ENCODE data around the gene DOCK9.

DNA sequence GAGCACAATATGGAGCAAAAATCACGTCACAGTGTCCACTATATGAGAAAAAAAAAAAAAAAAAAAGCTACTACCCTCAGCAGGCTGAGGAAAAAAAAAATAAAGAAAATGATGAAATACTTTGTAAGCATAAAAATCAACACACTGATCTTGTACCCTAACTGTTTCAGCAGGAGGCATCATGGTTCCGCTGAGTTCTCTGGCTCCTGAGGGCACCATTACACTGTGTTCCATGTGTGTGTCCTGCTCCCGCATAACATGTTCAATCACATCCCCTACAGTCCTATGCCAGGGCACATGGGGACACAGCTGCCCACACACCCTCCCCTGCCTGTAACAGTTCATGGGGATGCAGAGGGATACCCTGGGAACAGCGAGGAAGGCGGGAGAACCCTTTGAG lies 33.5 kb downstream of the DOCK9 start:
- TF ChIP-seq, protein P1, sequence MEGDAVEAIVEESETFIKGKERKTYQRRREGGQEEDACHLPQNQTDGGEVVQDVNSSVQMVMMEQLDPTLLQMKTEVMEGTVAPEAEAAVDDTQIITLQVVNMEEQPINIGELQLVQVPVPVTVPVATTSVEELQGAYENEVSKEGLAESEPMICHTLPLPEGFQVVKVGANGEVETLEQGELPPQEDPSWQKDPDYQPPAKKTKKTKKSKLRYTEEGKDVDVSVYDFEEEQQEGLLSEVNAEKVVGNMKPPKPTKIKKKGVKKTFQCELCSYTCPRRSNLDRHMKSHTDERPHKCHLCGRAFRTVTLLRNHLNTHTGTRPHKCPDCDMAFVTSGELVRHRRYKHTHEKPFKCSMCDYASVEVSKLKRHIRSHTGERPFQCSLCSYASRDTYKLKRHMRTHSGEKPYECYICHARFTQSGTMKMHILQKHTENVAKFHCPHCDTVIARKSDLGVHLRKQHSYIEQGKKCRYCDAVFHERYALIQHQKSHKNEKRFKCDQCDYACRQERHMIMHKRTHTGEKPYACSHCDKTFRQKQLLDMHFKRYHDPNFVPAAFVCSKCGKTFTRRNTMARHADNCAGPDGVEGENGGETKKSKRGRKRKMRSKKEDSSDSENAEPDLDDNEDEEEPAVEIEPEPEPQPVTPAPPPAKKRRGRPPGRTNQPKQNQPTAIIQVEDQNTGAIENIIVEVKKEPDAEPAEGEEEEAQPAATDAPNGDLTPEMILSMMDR (IDR thresholded peaks at IDR 0.05), result no peak
- TF ChIP-seq POLR2A (IDR thresholded peaks at IDR 0.05), result no peak

Measured in esophagus squamous epithelium (tissue), 4 donors.